Left hindlimb (tissue), 1 donor: ENCODE results near the gene SETBP1.

ENCODE experiments used
- DNase-seq: peaks from one replicate; pipeline ENCODE4 v3.0.0-alpha.2; 2018

Gene SETBP1

GRCh38 chr18:44987371-44987770 lies 306.7 kb downstream of the SETBP1 start:
- no peak for DNase-seq

- no peak for DNase-seq
Observed at GRCh38 chr18:44988821-44989587, 308.3 kb downstream of the SETBP1 start.

- DNase-seq = no peak
Observed at GRCh38 chr18:44996261-44996660, 315.6 kb downstream of the SETBP1 start.

GRCh38 chr18:44997174-44997573 lies 316.5 kb downstream of the SETBP1 start:
- no peak for DNase-seq

GRCh38 chr18:44998360-44998759 lies 317.7 kb downstream of the SETBP1 start:
- no peak for DNase-seq

- DNase-seq = no peak
Observed at GRCh38 chr18:45004546-45005080, 323.9 kb downstream of the SETBP1 start.

- DNase-seq = no peak
Observed at GRCh38 chr18:45006934-45007333, 326.2 kb downstream of the SETBP1 start.

GRCh38 chr18:45007531-45007930 lies 326.8 kb downstream of the SETBP1 start:
- no peak for DNase-seq

- DNase-seq = no peak
Observed at GRCh38 chr18:45008694-45009413, 328.2 kb downstream of the SETBP1 start.

- no peak for DNase-seq
Observed at GRCh38 chr18:45009756-45010155, 329.1 kb downstream of the SETBP1 start.

GRCh38 chr18:45012286-45012685 lies 331.6 kb downstream of the SETBP1 start:
- no peak for DNase-seq

GRCh38 chr18:45014047-45014501 lies 333.4 kb downstream of the SETBP1 start:
- no peak for DNase-seq

- DNase-seq = no peak
Observed at GRCh38 chr18:45015788-45016128, 335.1 kb downstream of the SETBP1 start.

- no peak for DNase-seq
Observed at GRCh38 chr18:45019469-45019868, 338.8 kb downstream of the SETBP1 start.

GRCh38 chr18:45023519-45023918 lies 342.8 kb downstream of the SETBP1 start:
- no peak for DNase-seq

- DNase-seq = no peak
Observed at GRCh38 chr18:45024357-45025088, 343.8 kb downstream of the SETBP1 start.

GRCh38 chr18:45025089-45025450 lies 344.4 kb downstream of the SETBP1 start:
- DNase-seq = no peak

- no peak for DNase-seq
Observed at GRCh38 chr18:45026162-45026561, 345.5 kb downstream of the SETBP1 start.

- no peak for DNase-seq
Observed at GRCh38 chr18:45034179-45034578, 353.5 kb downstream of the SETBP1 start.

- DNase-seq = no peak
Observed at GRCh38 chr18:45037618-45038017, 356.9 kb downstream of the SETBP1 start.

GRCh38 chr18:45039376-45039775 lies 358.7 kb downstream of the SETBP1 start:
- no peak for DNase-seq

GRCh38 chr18:45040879-45041278 lies 360.2 kb downstream of the SETBP1 start:
- no peak for DNase-seq

- no peak for DNase-seq
Observed at GRCh38 chr18:45044787-45045186, 364.1 kb downstream of the SETBP1 start.

- no peak for DNase-seq
Observed at GRCh38 chr18:45046228-45046627, 365.5 kb downstream of the SETBP1 start.
